Left ventricle myocardium inferior (tissue), 1 donor: Measurements from ENCODE around the gene C1QTNF6. TPM values are rescaled to one million over a fixed set of nuclear protein-coding genes. Genes with fewer than 3 reads are reported as not detected.
"Not testable (repeated sequence)": the region's sequence is repeated elsewhere in the genome, so short reads cannot be mapped to it uniquely, and the experiment has no call there.

ENCODE experiments used
- DNase-seq: peaks from one replicate; pipeline ENCODE4 v3.0.0-alpha.2; 2020
- H3K27ac ChIP-seq: fragments of 200-600 bp; replicated peaks from 2 replicates; pipeline ENCODE4 v1.8.0; 2021
- H3K27me3 ChIP-seq: fragments of 200-600 bp; 2 replicates; pipeline ENCODE4 v1.8.0; 2021; ENCODE audit warnings: low read depth
- H3K36me3 ChIP-seq: fragments of 200-600 bp; 2 replicates; pipeline ENCODE4 v1.8.0; 2021
- H3K4me1 ChIP-seq: fragments of 200-600 bp; 2 replicates; pipeline ENCODE4 v1.8.0; 2021
- H3K4me3 ChIP-seq: fragments of 200-600 bp; 2 replicates; pipeline ENCODE4 v1.8.0; 2021; ENCODE audit warnings: mild to moderate bottlenecking, moderate library complexity
- H3K9me3 ChIP-seq: fragments of 200-600 bp; replicated peaks from 2 replicates; pipeline ENCODE4 v1.8.0; 2021
- CTCF ChIP-seq: fragments of 200-600 bp; IDR thresholded peaks from 2 replicates; pipeline ENCODE4 v1.8.0; 2021; ENCODE audit warnings: antibody characterized with exemption, mild to moderate bottlenecking, borderline replicate concordance
- intact Hi-C: fragments of 100-400 bp; cut with micrococcal nuclease; formaldehyde crosslinking; loops from one replicate; pipeline ENCODE4 v1.11.0; 2022
- total RNA-seq: library from RNA; stranded (reverse); fragmentation: NEBNext Ultra II Directional; extraction: Animal tissue kit (Norgen Biotek cat#: 25700); gene quantifications from one replicate; pipeline ENCODE4 v1.2.1, GENCODE V29; 2021
- donor health status: DM: no; HTN: yes; CAD: no; lungs with severe emphysema.

The C1QTNF6 gene
- total RNA-seq, 1 donor from 2014 or later = 1.3 TPM

- DNase-seq = no peak
- Histone ChIP-seq H3K9me3 (no peaks in the 10 kb centered on the region), H3K36me3 (no peaks in the 10 kb centered on the region), H3K4me3 (no peak overlapping the region), H3K27ac (no peak overlapping the region), H3K4me1 (peaks cover 28% of the 10 kb centered on the region), H3K27me3 (peaks cover 6% of the 10 kb centered on the region)
- intact Hi-C loops = no loop called here
- no peak for TF ChIP-seq CTCF
These were observed 15.5 kb downstream of the C1QTNF6 start for GRCh38 chr22:37172266-37173245.

GRCh38 chr22:37171662-37172061 is 16.4 kb downstream of the C1QTNF6 start:
- Histone ChIP-seq H3K36me3 (no peaks in the 10 kb centered on the region), H3K27me3 (peaks cover 6% of the 10 kb centered on the region), H3K27ac (no peak overlapping the region), H3K4me3 (no peak overlapping the region), H3K4me1 (peaks cover 28% of the 10 kb centered on the region), H3K9me3 (no peaks in the 10 kb centered on the region)
- TF ChIP-seq CTCF = no peak
- intact Hi-C loops = no loop called here
- DNase-seq = no peak

- H3K36me3 ChIP-seq, intact Hi-C loops, H3K27ac ChIP-seq, DNase-seq, H3K4me3 ChIP-seq, H3K9me3 ChIP-seq, H3K27me3 ChIP-seq: not testable (repeated sequence)
- peaks cover 22% of the 10 kb centered on the region for H3K4me1 ChIP-seq
These were observed 17.2 kb downstream of the C1QTNF6 start for GRCh38 chr22:37170689-37171405.

- Histone ChIP-seq H3K4me3 (no peak overlapping the region), H3K27ac (no peak overlapping the region), H3K27me3 (peaks cover 6% of the 10 kb centered on the region), H3K36me3 (no peaks in the 10 kb centered on the region), H3K4me1 (peaks cover 14% of the 10 kb centered on the region), H3K9me3 (no peaks in the 10 kb centered on the region)
- TF ChIP-seq CTCF = no peak
- DNase-seq = no peak
- intact Hi-C loops = no loop called here
These were observed 17.9 kb downstream of the C1QTNF6 start for GRCh38 chr22:37169947-37170688.

- Histone ChIP-seq H3K27me3 (peaks cover 6% of the 10 kb centered on the region), H3K27ac (no peak overlapping the region), H3K9me3 (no peaks in the 10 kb centered on the region), H3K4me3 (no peak overlapping the region), H3K36me3 (no peaks in the 10 kb centered on the region), H3K4me1 (peaks cover 13% of the 10 kb centered on the region)
- no peak for TF ChIP-seq CTCF
- intact Hi-C loops = no loop called here
- no peak for DNase-seq
These were observed 18.6 kb downstream of the C1QTNF6 start for GRCh38 chr22:37169406-37169805.
